Measurements from ENCODE around the gene LRRC45.

DNA sequence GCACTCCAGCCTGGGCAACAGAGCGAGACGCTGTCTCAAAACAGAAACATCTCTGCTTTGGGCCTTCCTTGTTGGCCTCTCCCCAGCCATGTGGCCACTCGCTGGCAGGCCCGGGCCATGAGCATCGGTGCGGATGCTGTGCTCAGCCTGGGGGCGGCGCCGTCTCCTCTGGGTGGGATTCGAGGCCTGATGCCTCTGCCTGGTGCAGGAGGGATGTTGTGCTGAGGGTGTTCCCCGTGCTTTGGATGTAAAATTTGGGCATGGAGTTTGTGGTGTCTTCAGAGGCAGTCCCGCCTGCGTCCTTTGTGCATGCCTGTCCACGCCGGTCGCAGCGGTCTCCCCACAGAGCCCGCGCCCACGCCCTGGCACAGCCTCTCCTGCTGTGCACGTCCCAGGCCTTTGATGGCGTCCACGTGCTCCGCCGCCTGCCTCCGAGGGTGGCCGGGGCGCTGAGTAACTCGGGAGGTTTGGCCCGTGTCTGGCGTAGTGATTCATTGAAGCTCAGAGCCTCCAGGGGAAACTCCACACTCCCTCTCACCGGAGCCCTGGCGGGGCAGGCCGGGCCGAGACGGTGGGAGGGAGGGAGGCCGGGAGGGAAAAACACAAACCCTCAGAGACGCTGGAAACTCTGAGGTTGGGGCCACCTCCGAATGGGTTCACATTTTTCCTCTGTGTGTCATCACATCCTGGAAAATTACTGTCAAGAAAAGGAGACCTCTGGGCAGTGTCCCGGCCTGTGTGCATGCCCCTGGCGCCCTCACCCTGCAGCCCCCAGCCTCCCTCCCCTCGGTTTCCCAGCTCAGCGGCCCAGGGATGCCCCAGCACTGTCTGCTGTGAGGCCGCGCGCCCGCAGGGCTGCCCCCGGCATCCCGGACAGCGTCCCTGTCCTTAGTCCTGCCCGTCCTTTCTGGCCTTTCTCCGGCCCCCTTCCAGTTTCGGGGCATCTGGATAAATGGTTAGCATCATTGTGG is 19.4 kb upstream of the LRRC45 start:
- TF ChIP-seq, protein P1, sequence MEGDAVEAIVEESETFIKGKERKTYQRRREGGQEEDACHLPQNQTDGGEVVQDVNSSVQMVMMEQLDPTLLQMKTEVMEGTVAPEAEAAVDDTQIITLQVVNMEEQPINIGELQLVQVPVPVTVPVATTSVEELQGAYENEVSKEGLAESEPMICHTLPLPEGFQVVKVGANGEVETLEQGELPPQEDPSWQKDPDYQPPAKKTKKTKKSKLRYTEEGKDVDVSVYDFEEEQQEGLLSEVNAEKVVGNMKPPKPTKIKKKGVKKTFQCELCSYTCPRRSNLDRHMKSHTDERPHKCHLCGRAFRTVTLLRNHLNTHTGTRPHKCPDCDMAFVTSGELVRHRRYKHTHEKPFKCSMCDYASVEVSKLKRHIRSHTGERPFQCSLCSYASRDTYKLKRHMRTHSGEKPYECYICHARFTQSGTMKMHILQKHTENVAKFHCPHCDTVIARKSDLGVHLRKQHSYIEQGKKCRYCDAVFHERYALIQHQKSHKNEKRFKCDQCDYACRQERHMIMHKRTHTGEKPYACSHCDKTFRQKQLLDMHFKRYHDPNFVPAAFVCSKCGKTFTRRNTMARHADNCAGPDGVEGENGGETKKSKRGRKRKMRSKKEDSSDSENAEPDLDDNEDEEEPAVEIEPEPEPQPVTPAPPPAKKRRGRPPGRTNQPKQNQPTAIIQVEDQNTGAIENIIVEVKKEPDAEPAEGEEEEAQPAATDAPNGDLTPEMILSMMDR (IDR thresholded peaks at IDR 0.05): no peak
- TF ChIP-seq POLR2A (IDR thresholded peaks at IDR 0.05): peak; percentile 7

Measured in prostate gland (tissue), 2 donors.